ENCODE results near the gene ANKRD60.

The ANKRD60 gene

GRCh38 chr20:58184063-58184462 lies 44.4 kb downstream of the ANKRD60 start:
- Histone ChIP-seq H3K4me3 (ENCODE audit: low read depth in 1 of 2, low read length in 2 of 2) (no peak overlapping the region), H3K27me3 (ENCODE audit: insufficient read depth, low read length, poor library complexity) (peaks cover 16% of the 10 kb centered on the region), H3K27ac (ENCODE audit: low read length) (no peak overlapping the region), H2AFZ (ENCODE audit: low read depth, low read length) (no peak overlapping the region), H3K9me3 (ENCODE audit: insufficient read depth, low read length, severe bottlenecking) (no peaks in the 10 kb centered on the region), H4K20me1 (ENCODE audit: insufficient read depth, low read length) (no peaks in the 10 kb centered on the region), H3K9ac (ENCODE audit: low read depth, low read length) (no peak overlapping the region), H3K36me3 (ENCODE audit: insufficient read depth, low read length) (no peaks in the 10 kb centered on the region), H3K4me2 (ENCODE audit: insufficient read depth, low read length) (no peak overlapping the region), H3K4me1 (ENCODE audit: insufficient read depth, low read length) (no peaks in the 10 kb centered on the region), H3K79me2 (ENCODE audit: insufficient read depth, low read length) (no peaks in the 10 kb centered on the region)
- no peak for ATAC-seq (ENCODE audit: insufficient read depth, low read depth)
- TF ChIP-seq EZH2 (IDR thresholded peaks at IDR 0.05; ENCODE audit: borderline replicate concordance, low read depth, low read length, severe bottlenecking) = no peak
- TF ChIP-seq, protein P1, sequence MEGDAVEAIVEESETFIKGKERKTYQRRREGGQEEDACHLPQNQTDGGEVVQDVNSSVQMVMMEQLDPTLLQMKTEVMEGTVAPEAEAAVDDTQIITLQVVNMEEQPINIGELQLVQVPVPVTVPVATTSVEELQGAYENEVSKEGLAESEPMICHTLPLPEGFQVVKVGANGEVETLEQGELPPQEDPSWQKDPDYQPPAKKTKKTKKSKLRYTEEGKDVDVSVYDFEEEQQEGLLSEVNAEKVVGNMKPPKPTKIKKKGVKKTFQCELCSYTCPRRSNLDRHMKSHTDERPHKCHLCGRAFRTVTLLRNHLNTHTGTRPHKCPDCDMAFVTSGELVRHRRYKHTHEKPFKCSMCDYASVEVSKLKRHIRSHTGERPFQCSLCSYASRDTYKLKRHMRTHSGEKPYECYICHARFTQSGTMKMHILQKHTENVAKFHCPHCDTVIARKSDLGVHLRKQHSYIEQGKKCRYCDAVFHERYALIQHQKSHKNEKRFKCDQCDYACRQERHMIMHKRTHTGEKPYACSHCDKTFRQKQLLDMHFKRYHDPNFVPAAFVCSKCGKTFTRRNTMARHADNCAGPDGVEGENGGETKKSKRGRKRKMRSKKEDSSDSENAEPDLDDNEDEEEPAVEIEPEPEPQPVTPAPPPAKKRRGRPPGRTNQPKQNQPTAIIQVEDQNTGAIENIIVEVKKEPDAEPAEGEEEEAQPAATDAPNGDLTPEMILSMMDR (IDR thresholded peaks at IDR 0.05; ENCODE audit: borderline replicate concordance, extremely low read depth, low read length, poor library complexity, severe bottlenecking) = no peak
- DNase-seq = no peak

GRCh38 chr20:58182521-58183140 lies 45.8 kb downstream of the ANKRD60 start:
- Histone ChIP-seq H3K4me1 (ENCODE audit: insufficient read depth, low read length) (no peaks in the 10 kb centered on the region), H3K9ac (ENCODE audit: low read depth, low read length) (no peak overlapping the region), H4K20me1 (ENCODE audit: insufficient read depth, low read length) (no peaks in the 10 kb centered on the region), H3K9me3 (ENCODE audit: insufficient read depth, low read length, severe bottlenecking) (no peaks in the 10 kb centered on the region), H3K27ac (ENCODE audit: low read length) (no peak overlapping the region), H3K4me2 (ENCODE audit: insufficient read depth, low read length) (no peak overlapping the region), H3K79me2 (ENCODE audit: insufficient read depth, low read length) (no peaks in the 10 kb centered on the region), H3K36me3 (ENCODE audit: insufficient read depth, low read length) (no peaks in the 10 kb centered on the region), H3K4me3 (ENCODE audit: low read depth in 1 of 2, low read length in 2 of 2) (no peak overlapping the region), H3K27me3 (ENCODE audit: insufficient read depth, low read length, poor library complexity) (peaks cover 19% of the 10 kb centered on the region), H2AFZ (ENCODE audit: low read depth, low read length) (no peak overlapping the region)
- ATAC-seq (ENCODE audit: insufficient read depth, low read depth) = no peak
- TF ChIP-seq, protein P1 (IDR thresholded peaks at IDR 0.05; ENCODE audit: borderline replicate concordance, extremely low read depth, low read length, poor library complexity, severe bottlenecking) = no peak
- TF ChIP-seq EZH2 (IDR thresholded peaks at IDR 0.05; ENCODE audit: borderline replicate concordance, low read depth, low read length, severe bottlenecking) = no peak
- no peak for DNase-seq

GRCh38 chr20:58179432-58180099 lies 48.9 kb downstream of the ANKRD60 start:
- Histone ChIP-seq H3K4me3 (ENCODE audit: low read depth in 1 of 2, low read length in 2 of 2) (no peak overlapping the region), H2AFZ (ENCODE audit: low read depth, low read length) (no peak overlapping the region), H3K27ac (ENCODE audit: low read length) (no peak overlapping the region), H3K27me3 (ENCODE audit: insufficient read depth, low read length, poor library complexity) (peaks cover 14% of the 10 kb centered on the region), H4K20me1 (ENCODE audit: insufficient read depth, low read length) (no peaks in the 10 kb centered on the region), H3K9ac (ENCODE audit: low read depth, low read length) (no peak overlapping the region), H3K36me3 (ENCODE audit: insufficient read depth, low read length) (no peaks in the 10 kb centered on the region), H3K4me1 (ENCODE audit: insufficient read depth, low read length) (no peaks in the 10 kb centered on the region), H3K9me3 (ENCODE audit: insufficient read depth, low read length, severe bottlenecking) (no peaks in the 10 kb centered on the region), H3K4me2 (ENCODE audit: insufficient read depth, low read length) (no peak overlapping the region), H3K79me2 (ENCODE audit: insufficient read depth, low read length) (no peaks in the 10 kb centered on the region)
- DNase-seq (peak; percentile 57), ATAC-seq (ENCODE audit: insufficient read depth, low read depth) (peak; percentile 80)
- TF ChIP-seq, protein P1 (IDR thresholded peaks at IDR 0.05; ENCODE audit: borderline replicate concordance, extremely low read depth, low read length, poor library complexity, severe bottlenecking) = peak; percentile 83
- TF ChIP-seq EZH2 (IDR thresholded peaks at IDR 0.05; ENCODE audit: borderline replicate concordance, low read depth, low read length, severe bottlenecking) = no peak
